HCT116 (cell line): ENCODE data around the gene GMDS. TPM values are rescaled to one million over a fixed set of nuclear protein-coding genes. Genes with fewer than 3 reads are reported as not detected.

Source experiments
- ATAC-seq: fragments of 200-7000 bp; cut with Tn5 transposase; 2 replicates; pipeline ENCODE4 v1.9.1; 2020; ENCODE audit warnings: mild to moderate bottlenecking, moderate library complexity
- BruUV-seq: library from RNA; stranded (reverse); fragments of 400-500 nt; replicated peaks from 2 replicates; lab custom pipeline; 2021; lab: Mats Ljungman, UMichigan
- CTCF ChIA-PET: fragments of 300-600 bp; sonication (Branson Sonifier 250); formaldehyde crosslinking; loops from one replicate; lab custom pipeline; 2021; ENCODE audit warnings: antibody characterized with exemption; lab: Charles Lee
- POLR2A ChIA-PET: fragments of 300-600, 350-600 bp; sonication (Branson Sonifier 250); formaldehyde crosslinking; loops from one replicate; lab custom pipeline; 2021; ENCODE audit warnings: antibody characterized with exemption; lab: Charles Lee
- RAD21 ChIA-PET, 2 experiments: fragments of 300-600 bp; sonication (Branson Sonifier 250); formaldehyde crosslinking; loops; one replicate each; lab custom pipeline; 2023; ENCODE audit warnings: low total read pairs in 2 of 2; ENCODE audit not compliant: uncharacterized antibody in 2 of 2, unreplicated experiment in 2 of 2, low non-redundant PET in 1 of 2; lab: Charles Lee
- DNase-seq: peaks from one replicate; pipeline ENCODE4 v3.0.0-alpha.2; 2010; ENCODE audit warnings: low read depth, low spot score
- H2AFZ ChIP-seq: fragments of 200-600 bp; shearing (Covaris generic), sonication (generic); 2 replicates; pipeline ENCODE4 v1.6.1; 2017; ENCODE audit warnings: low read depth, mixed run types, mixed read lengths, antibody characterized with exemption, low read length; ENCODE audit not compliant: poor library complexity, severe bottlenecking
- H3K27ac ChIP-seq: 2 replicates; pipeline ENCODE4 v1.5.1; 2012; ENCODE audit warnings: low read depth, low read length
- H3K27me3 ChIP-seq: fragments of 200-600 bp; sonication (generic); 2 replicates; pipeline ENCODE4 v1.6.1; 2016; ENCODE audit warnings: mixed run types, low read length, mixed read lengths; ENCODE audit not compliant: insufficient read depth
- H3K36me3 ChIP-seq, 2 experiments: fragments of 200-500 bp in 1 of 2; fragments of 200-600 bp in 1 of 2; sonication (Bioruptor generic) in 1 of 2; sonication (generic) in 1 of 2; 2 replicates each; pipeline versions ENCODE4 v1.5.1 to v1.6.1; 2014 to 2016; ENCODE audit warnings: low read length in 2 of 2, inconsistent platforms in 1 of 2, mixed read lengths in 1 of 2, mixed run types in 1 of 2; ENCODE audit not compliant: insufficient read depth in 2 of 2, control insufficient read depth in 1 of 2
- H3K4me1 ChIP-seq, 2 experiments: fragments of 200-600 bp in 1 of 2; sonication (generic) in 1 of 2; 2 replicates each; pipeline versions ENCODE4 v1.5.1 to v1.6.1; 2012 to 2017; ENCODE audit warnings: low read length in 2 of 2, inconsistent platforms in 1 of 2, mild to moderate bottlenecking in 1 of 2, mixed read lengths in 1 of 2, mixed run types in 1 of 2, moderate library complexity in 1 of 2; ENCODE audit not compliant: insufficient read depth in 2 of 2, control insufficient read depth in 1 of 2
- H3K4me2 ChIP-seq: fragments of 200-600 bp; sonication (generic); 2 replicates; pipeline ENCODE4 v1.6.1; 2017; ENCODE audit warnings: mixed run types, low read length, mixed read lengths
- H3K4me3 ChIP-seq, 2 experiments: fragments of 200-600 bp in 1 of 2; sonication (generic) in 1 of 2; replicated peaks in 1 of 2; 2 replicates each; pipeline ENCODE4 v1.5.1; 2011 to 2016; ENCODE audit warnings: low read length in 2 of 2, control low read depth in 1 of 2, low read depth in 1 of 2, mild to moderate bottlenecking in 1 of 2, mixed read lengths in 1 of 2, mixed run types in 1 of 2
- H3K79me2 ChIP-seq: fragments of 200-600 bp; sonication (generic); 2 replicates; pipeline ENCODE4 v1.6.1; 2017; ENCODE audit warnings: mild to moderate bottlenecking, mixed run types, low read length, moderate library complexity, mixed read lengths; ENCODE audit not compliant: insufficient read depth
- H3K9ac ChIP-seq: fragments of 200-600 bp; sonication (generic); 2 replicates; pipeline ENCODE4 v1.6.1; 2016; ENCODE audit warnings: low read length, mixed read lengths
- H3K9me2 ChIP-seq: fragments of 200-600 bp; sonication (generic), shearing (Covaris generic); 2 replicates; pipeline ENCODE4 v1.6.1; 2017; ENCODE audit warnings: mixed run types, mild to moderate bottlenecking, moderate library complexity; ENCODE audit not compliant: insufficient read depth
- H3K9me3 ChIP-seq, 2 experiments: fragments of 200-500 bp in 1 of 2; fragments of 200-600 bp in 1 of 2; sonication (Bioruptor generic) in 1 of 2; sonication (generic) in 1 of 2; 2 replicates each; pipeline ENCODE4 v1.6.1; 2014 to 2017; ENCODE audit warnings: low read length in 2 of 2, mixed read lengths in 2 of 2, inconsistent platforms in 1 of 2, low read depth in 1 of 2, mild to moderate bottlenecking in 1 of 2, mixed run types in 1 of 2, moderate library complexity in 1 of 2; ENCODE audit not compliant: control insufficient read depth in 1 of 2, insufficient read depth in 1 of 2
- H4K20me1 ChIP-seq: fragments of 200-600 bp; sonication (generic), shearing (Covaris generic); 2 replicates; pipeline ENCODE4 v1.6.1; 2017; ENCODE audit warnings: mixed run types, mild to moderate bottlenecking, moderate library complexity; ENCODE audit not compliant: insufficient read depth
- ATF3 ChIP-seq: IDR thresholded peaks from 2 replicates; pipeline ENCODE4 v1.6.1; 2012
- CEBPB ChIP-seq: IDR thresholded peaks from 2 replicates; pipeline ENCODE4 v1.6.1; 2012; ENCODE audit warnings: low read depth
- CTCF ChIP-seq, 3 experiments: fragments of 200-600 bp in 1 of 3; sonication (generic) in 1 of 3; IDR thresholded peaks in 2 of 3; conservative IDR thresholded peaks in 1 of 3; 2 replicates each; pipeline ENCODE4 v1.5.1; 2012 to 2017; ENCODE audit warnings: low read depth in 2 of 3, low read length in 2 of 3, antibody characterized with exemption in 1 of 3, borderline replicate concordance in 1 of 3, control low read depth in 1 of 3, mild to moderate bottlenecking in 1 of 3, mixed read lengths in 1 of 3, mixed run types in 1 of 3, moderate library complexity in 1 of 3; ENCODE audit not compliant: insufficient read depth in 1 of 3
- EGR1 ChIP-seq: IDR thresholded peaks from 2 replicates; pipeline ENCODE4 v1.6.1; 2012; ENCODE audit warnings: low read depth
- EZH2 ChIP-seq: fragments of 200-600 bp; sonication (generic); IDR thresholded peaks from 2 replicates; pipeline ENCODE4 v1.6.1; 2017; ENCODE audit warnings: antibody characterized with exemption, mixed run types
- EZH2phosphoT487 ChIP-seq: fragments of 200-600 bp; IDR thresholded peaks from 2 replicates; pipeline ENCODE4 v1.6.1; 2018; ENCODE audit warnings: antibody characterized with exemption, borderline replicate concordance
- JUND ChIP-seq: IDR thresholded peaks from 2 replicates; pipeline ENCODE4 v1.6.1; 2012
- POLR2A ChIP-seq: IDR thresholded peaks from 2 replicates; pipeline ENCODE4 v1.7.0; 2011; ENCODE audit warnings: borderline replicate concordance; ENCODE audit not compliant: insufficient read depth, insufficient read length; ENCODE audit errors: extremely low read depth
- POLR2AphosphoS5 ChIP-seq: IDR thresholded peaks from 2 replicates; pipeline ENCODE4 v1.6.1; 2011; ENCODE audit warnings: mild to moderate bottlenecking, low read depth, low read length, moderate library complexity
- REST ChIP-seq: IDR thresholded peaks from 2 replicates; pipeline ENCODE4 v1.6.1; 2012; ENCODE audit warnings: low read depth
- SP1 ChIP-seq: IDR thresholded peaks from 2 replicates; pipeline ENCODE4 v1.6.1; 2012; ENCODE audit warnings: low read depth
- ZBTB33 ChIP-seq: IDR thresholded peaks from 2 replicates; pipeline ENCODE4 v1.6.1; 2011; ENCODE audit warnings: mild to moderate bottlenecking, low read length, moderate library complexity; ENCODE audit not compliant: insufficient replicate concordance; ENCODE audit errors: extremely low read depth
- ZFX ChIP-seq: fragments of 450-650 bp; IDR thresholded peaks from 2 replicates; pipeline ENCODE4 v1.6.1; 2017
- intact Hi-C: fragments of 100-400 bp; cut with micrococcal nuclease; formaldehyde crosslinking; loops from 2 replicates; pipeline ENCODE4 v1.10.0; 2022
- total RNA-seq: library from RNA; stranded (reverse); gene quantifications from one replicate; pipeline ENCODE4 v1.2.1, GENCODE V29; 2021; ENCODE audit not compliant: unreplicated experiment

Gene GMDS
- total RNA-seq, 1 experiment from 2014 or later, result 34.4 TPM

- ChIA-PET RAD21 (no interaction called here), POLR2A (no interaction called here), CTCF (no interaction called here)
- no peak overlapping the region for H3K4me2 ChIP-seq
- TF ChIP-seq ZFX (no peak), EZH2phosphoT487 (no peak)
- no peaks in the 10 kb centered on the region for H3K4me1 ChIP-seq
- no peaks in the 10 kb centered on the region for H3K79me2 ChIP-seq
- ATAC-seq (no peak), DNase-seq (no peak)
- no peak overlapping the region for H3K27ac ChIP-seq
- no peak overlapping the region for H2AFZ ChIP-seq
- no peak overlapping the region for H3K9ac ChIP-seq
- intact Hi-C loops, result no loop called here
- H3K4me3 ChIP-seq, result no peak overlapping the region
- BruUV-seq, result no TSS peak
- H3K9me2 ChIP-seq, result no peaks in the 10 kb centered on the region
- H3K27me3 ChIP-seq, result no peaks in the 10 kb centered on the region
- no peaks in the 10 kb centered on the region for H3K9me3 ChIP-seq
- H4K20me1 ChIP-seq, result no peaks in the 10 kb centered on the region
- H3K36me3 ChIP-seq, result no peaks in the 10 kb centered on the region
Observed at GRCh38 chr6:2183752-2184151, 61.7 kb downstream of the GMDS start.

- Histone ChIP-seq H3K36me3 (no peaks in the 10 kb centered on the region), H3K79me2 (no peaks in the 10 kb centered on the region), H3K4me3 (no peak overlapping the region), H3K4me1 (no peaks in the 10 kb centered on the region), H4K20me1 (no peaks in the 10 kb centered on the region), H2AFZ (no peak overlapping the region), H3K27ac (no peak overlapping the region), H3K9me3 (no peaks in the 10 kb centered on the region; a peak in 1 of 4 replicates), H3K9ac (no peak overlapping the region), H3K27me3 (no peaks in the 10 kb centered on the region), H3K9me2 (no peaks in the 10 kb centered on the region), H3K4me2 (no peak overlapping the region)
- DNase-seq (no peak), ATAC-seq (no peak)
- ChIA-PET POLR2A (no interaction called here), RAD21 (no interaction called here), CTCF (no interaction called here)
- intact Hi-C loops, result no loop called here
- no TSS peak for BruUV-seq
- TF ChIP-seq ATF3 (no peak), EGR1 (no peak), CTCF (IDR thresholded peaks at IDR 0.05 in 2 of 3, conservative IDR thresholded peaks at IDR 0.05 in 1 of 3; ENCODE audit: borderline replicate concordance in 1 of 3, insufficient read depth in 1 of 3, low read depth in 2 of 3, low read length in 2 of 3) (no peak), POLR2AphosphoS5 (no peak), EZH2phosphoT487 (no peak), EZH2 (no peak), REST (no peak), POLR2A (no peak), SP1 (no peak), ZBTB33 (no peak), JUND (no peak), CEBPB (no peak)
Observed at GRCh38 chr6:2183246-2183645, 62.2 kb downstream of the GMDS start.
